Body of pancreas (tissue), 4 donors: Measurements from ENCODE around the gene LTBP4.
A peak's percentile ranks its signal among the peaks of the same experiment; 100 is the strongest.

Experiments used
- POLR2A ChIP-seq, 3 donors: fragments of 450-650 bp; IDR thresholded peaks; one replicate each; pipeline ENCODE4 v1.6.1; 2016; ENCODE audit warnings: antibody characterized with exemption in 3 of 3, mild to moderate bottlenecking in 2 of 3
- TF ChIP-seq, protein P1 (sequence below), 7 experiments: fragments of 450-650 bp in 4 of 7; fragments of 200-600 bp in 3 of 7; sonication (generic) in 3 of 7; IDR thresholded peaks; one replicate each; pipeline ENCODE4 v1.5.1; 2016 to 2019; ENCODE audit warnings: antibody characterized with exemption in 7 of 7

GRCh38 chr19:40576585-40577451 lies 24.4 kb upstream of the LTBP4 start, which contains the start of gene SHKBP1:
- peak; percentile 33 to 76 (median 71) for TF ChIP-seq POLR2A (IDR thresholded peaks at IDR 0.05)
- TF ChIP-seq, protein P1, sequence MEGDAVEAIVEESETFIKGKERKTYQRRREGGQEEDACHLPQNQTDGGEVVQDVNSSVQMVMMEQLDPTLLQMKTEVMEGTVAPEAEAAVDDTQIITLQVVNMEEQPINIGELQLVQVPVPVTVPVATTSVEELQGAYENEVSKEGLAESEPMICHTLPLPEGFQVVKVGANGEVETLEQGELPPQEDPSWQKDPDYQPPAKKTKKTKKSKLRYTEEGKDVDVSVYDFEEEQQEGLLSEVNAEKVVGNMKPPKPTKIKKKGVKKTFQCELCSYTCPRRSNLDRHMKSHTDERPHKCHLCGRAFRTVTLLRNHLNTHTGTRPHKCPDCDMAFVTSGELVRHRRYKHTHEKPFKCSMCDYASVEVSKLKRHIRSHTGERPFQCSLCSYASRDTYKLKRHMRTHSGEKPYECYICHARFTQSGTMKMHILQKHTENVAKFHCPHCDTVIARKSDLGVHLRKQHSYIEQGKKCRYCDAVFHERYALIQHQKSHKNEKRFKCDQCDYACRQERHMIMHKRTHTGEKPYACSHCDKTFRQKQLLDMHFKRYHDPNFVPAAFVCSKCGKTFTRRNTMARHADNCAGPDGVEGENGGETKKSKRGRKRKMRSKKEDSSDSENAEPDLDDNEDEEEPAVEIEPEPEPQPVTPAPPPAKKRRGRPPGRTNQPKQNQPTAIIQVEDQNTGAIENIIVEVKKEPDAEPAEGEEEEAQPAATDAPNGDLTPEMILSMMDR (IDR thresholded peaks at IDR 0.05) = no peak
